HEK293 (cell line): ENCODE results near the gene ANK2.

Experiments
- CTCF ChIA-PET: fragments of 350-600 bp; formaldehyde crosslinking; extraction: SDS; loops from one replicate; lab custom pipeline; 2021; ENCODE audit warnings: antibody characterized with exemption; lab: Yijun Ruan, JAX
- POLR2A ChIA-PET: fragments of 300-600 bp; formaldehyde crosslinking; extraction: SDS; loops from one replicate; lab custom pipeline; 2020; ENCODE audit warnings: antibody characterized with exemption, inconsistent platforms; lab: Yijun Ruan, JAX
- H3K27ac ChIP-seq: fragments of 200-500 bp; sonication (Bioruptor generic); 2 replicates; pipeline ENCODE4 v1.5.1; 2014; ENCODE audit warnings: low read depth, low read length, control low read depth, inconsistent platforms; ENCODE audit errors: extremely low read depth
- H3K36me3 ChIP-seq, 2 experiments: fragments of 200-500 bp in 1 of 2; sonication (Bioruptor generic) in 1 of 2; 1 replicate in 1 of 2; 2 replicates in 1 of 2; pipeline ENCODE4 v1.5.1; 2014 to 2017; ENCODE audit warnings: inconsistent platforms in 2 of 2, low read length in 2 of 2; ENCODE audit not compliant: control insufficient read depth in 2 of 2, insufficient read depth in 1 of 2
- H3K4me1 ChIP-seq: fragments of 200-500 bp; sonication (Bioruptor generic); 2 replicates; pipeline ENCODE4 v1.5.1; 2014; ENCODE audit warnings: mild to moderate bottlenecking, low read length, inconsistent platforms; ENCODE audit not compliant: control insufficient read depth, insufficient read depth
- H3K4me3 ChIP-seq: 2 replicates; pipeline ENCODE4 v1.5.1; 2011; ENCODE audit warnings: low read depth, mild to moderate bottlenecking, control low read depth, low read length, moderate library complexity
- H3K9me3 ChIP-seq: fragments of 200-500 bp; sonication (Bioruptor generic); 2 replicates; pipeline ENCODE4 v1.5.1; 2014; ENCODE audit warnings: low read depth, low read length, inconsistent platforms; ENCODE audit not compliant: control insufficient read depth, insufficient read depth
- KLF10 ChIP-seq: fragments of 450-650 bp; IDR thresholded peaks from 2 replicates; pipeline ENCODE4 v1.5.1; 2018; ENCODE audit warnings: missing biosample characterization, mild to moderate bottlenecking, missing genetic modification characterization
- PRDM4 ChIP-seq: fragments of 450-650 bp; formaldehyde crosslinking; IDR thresholded peaks from 2 replicates; pipeline ENCODE4 v1.5.1; 2017; ENCODE audit warnings: missing biosample characterization, missing genetic modification characterization
- REST ChIP-seq: fragments of 450-650 bp; formaldehyde crosslinking; IDR thresholded peaks from 2 replicates; pipeline ENCODE4 v1.5.1; 2016; ENCODE audit warnings: missing biosample characterization, missing genetic modification characterization
- YY1 ChIP-seq: fragments of 450-650 bp; formaldehyde crosslinking; IDR thresholded peaks from 2 replicates; pipeline ENCODE4 v1.5.1; 2018; ENCODE audit warnings: missing biosample characterization, missing genetic modification characterization
- ZBTB49 ChIP-seq: fragments of 450-650 bp; formaldehyde crosslinking; IDR thresholded peaks from 2 replicates; pipeline ENCODE4 v1.5.1; 2016; ENCODE audit warnings: missing biosample characterization, missing genetic modification characterization, low read depth
- ZEB2 ChIP-seq: fragments of 450-650 bp; formaldehyde crosslinking; IDR thresholded peaks from 2 replicates; pipeline ENCODE4 v1.5.1; 2016; ENCODE audit warnings: missing biosample characterization, missing genetic modification characterization
- ZFP69B ChIP-seq: fragments of 450-650 bp; formaldehyde crosslinking; IDR thresholded peaks from 2 replicates; pipeline ENCODE4 v1.5.1; 2016; ENCODE audit warnings: missing biosample characterization, missing genetic modification characterization
- ZNF148 ChIP-seq: fragments of 450-650 bp; formaldehyde crosslinking; IDR thresholded peaks from 2 replicates; pipeline ENCODE4 v1.5.0; 2017; ENCODE audit warnings: missing biosample characterization, missing genetic modification characterization, borderline replicate concordance
- ZNF16 ChIP-seq: fragments of 450-650 bp; formaldehyde crosslinking; IDR thresholded peaks from 2 replicates; pipeline ENCODE4 v1.5.1; 2016; ENCODE audit warnings: low read depth, missing biosample characterization, missing genetic modification characterization
- ZNF174 ChIP-seq: fragments of 450-650 bp; formaldehyde crosslinking; IDR thresholded peaks from 2 replicates; pipeline ENCODE4 v1.5.0; 2017; ENCODE audit warnings: missing biosample characterization, mild to moderate bottlenecking, missing genetic modification characterization
- ZNF2 ChIP-seq: fragments of 450-650 bp; formaldehyde crosslinking; IDR thresholded peaks from 2 replicates; pipeline ENCODE4 v1.5.1; 2016; ENCODE audit warnings: missing biosample characterization, missing genetic modification characterization
- ZNF266 ChIP-seq: fragments of 450-650 bp; formaldehyde crosslinking; IDR thresholded peaks from 2 replicates; pipeline ENCODE4 v1.5.1; 2016; ENCODE audit warnings: missing biosample characterization, missing genetic modification characterization, low read depth
- ZNF292 ChIP-seq: fragments of 450-650 bp; formaldehyde crosslinking; IDR thresholded peaks from 2 replicates; pipeline ENCODE4 v1.5.1; 2016; ENCODE audit warnings: low read depth, missing biosample characterization, missing genetic modification characterization, borderline replicate concordance
- ZNF529 ChIP-seq: fragments of 450-650 bp; formaldehyde crosslinking; IDR thresholded peaks from 2 replicates; pipeline ENCODE4 v1.5.1; 2017; ENCODE audit warnings: missing genetic modification characterization, missing biosample characterization; ENCODE audit not compliant: insufficient replicate concordance
- ZNF580 ChIP-seq: fragments of 450-650 bp; formaldehyde crosslinking; IDR thresholded peaks from 2 replicates; pipeline ENCODE4 v1.5.1; 2016; ENCODE audit warnings: missing biosample characterization, missing genetic modification characterization
- ZNF585B ChIP-seq: fragments of 450-650 bp; formaldehyde crosslinking; IDR thresholded peaks from 2 replicates; pipeline ENCODE4 v1.5.1; 2016; ENCODE audit warnings: missing biosample characterization, missing genetic modification characterization
- ZNF654 ChIP-seq: fragments of 450-650 bp; formaldehyde crosslinking; IDR thresholded peaks from 2 replicates; pipeline ENCODE4 v1.5.1; 2016; ENCODE audit warnings: low read depth, missing biosample characterization, missing genetic modification characterization
- ZNF658 ChIP-seq: fragments of 450-650 bp; formaldehyde crosslinking; IDR thresholded peaks from 2 replicates; pipeline ENCODE4; 2016; ENCODE audit warnings: missing biosample characterization, missing genetic modification characterization
- ZNF677 ChIP-seq: fragments of 450-650 bp; IDR thresholded peaks from 2 replicates; pipeline ENCODE4 v1.5.0; 2018; ENCODE audit warnings: missing biosample characterization, mild to moderate bottlenecking, missing genetic modification characterization, moderate library complexity
- ZNF707 ChIP-seq: fragments of 450-650 bp; formaldehyde crosslinking; IDR thresholded peaks from 2 replicates; pipeline ENCODE4 v1.5.1; 2016; ENCODE audit warnings: missing biosample characterization, missing genetic modification characterization
- ZNF791 ChIP-seq: fragments of 450-650 bp; formaldehyde crosslinking; IDR thresholded peaks from 2 replicates; pipeline ENCODE4 v1.5.1; 2016; ENCODE audit warnings: missing biosample characterization, missing genetic modification characterization
- ZSCAN4 ChIP-seq: fragments of 450-650 bp; formaldehyde crosslinking; IDR thresholded peaks from 2 replicates; pipeline ENCODE4 v1.5.1; 2017; ENCODE audit warnings: missing biosample characterization, missing genetic modification characterization
- ZXDB ChIP-seq: fragments of 450-650 bp; formaldehyde crosslinking; IDR thresholded peaks from 2 replicates; pipeline ENCODE4 v1.5.1; 2016; ENCODE audit warnings: missing biosample characterization, missing genetic modification characterization

ANK2 gene

GRCh38 chr4:113311047-113311446, 261.6 kb downstream of the ANK2 start (continued):
- no peak for TF ChIP-seq ZNF580
- TF ChIP-seq ZBTB49 (tag by site-specific recombination) = no peak
- no peak for TF ChIP-seq ZXDB (tag by site-specific recombination)
- no peak for TF ChIP-seq ZNF707
- no peak for TF ChIP-seq ZSCAN4

- TF ChIP-seq ZNF292 (tag by site-specific recombination) = no peak
- no peak for TF ChIP-seq ZNF791 (tag by site-specific recombination)
- no peak for TF ChIP-seq PRDM4 (tag by site-specific recombination)
- TF ChIP-seq YY1 (tag by site-specific recombination) = no peak
- no peak for TF ChIP-seq ZFP69B (tag by site-specific recombination)
- no peak for TF ChIP-seq ZNF529 (tag by site-specific recombination)
- no peak for TF ChIP-seq REST (tag by site-specific recombination)
- no peak for TF ChIP-seq ZNF585B (tag by site-specific recombination)
- no peak for TF ChIP-seq ZNF2
- no peak for TF ChIP-seq ZNF658 (tag by site-specific recombination)
- no peak for TF ChIP-seq ZNF654 (tag by site-specific recombination)
- TF ChIP-seq ZEB2 (tag by site-specific recombination) = no peak
- no peak for TF ChIP-seq ZNF677
- TF ChIP-seq ZNF174 (tag by site-specific recombination) = no peak
- TF ChIP-seq ZNF148 = no peak
- no peak for TF ChIP-seq KLF10 (tag by site-specific recombination)
- no peak for TF ChIP-seq ZNF16 (tag by site-specific recombination)
- TF ChIP-seq ZNF266 = no peak
- TF ChIP-seq, all 188 proteins: peak for 0
- no peak overlapping the region for H3K4me3 ChIP-seq
- ChIA-PET CTCF (interaction anchor here (0.6 to 0.9 kb wide), 4 partner anchors 15 to 197 kb away, joined by 3 read pairs; no protein-coding TSS in a partner anchor), POLR2A (no interaction called here)
- no peak overlapping the region for H3K27ac ChIP-seq
- H3K4me1 ChIP-seq = no peaks in the 10 kb centered on the region
- H3K36me3 ChIP-seq = no peaks in the 10 kb centered on the region
- H3K9me3 ChIP-seq = no peaks in the 10 kb centered on the region
Measured at GRCh38 chr4:113312529-113312928, 263.1 kb downstream of the ANK2 start.
